HUES6 (cell line): ENCODE measurements around the gene USP17L20.
"Not testable (repeated sequence)": the region's sequence is repeated elsewhere in the genome, so short reads cannot be mapped to it uniquely, and the experiment has no call there.

Source experiments
- H3K27ac ChIP-seq: 2 replicates; pipeline ENCODE4 v1.7.0; 2013; ENCODE audit warnings: low read depth, mild to moderate bottlenecking, low read length, inconsistent platforms
- H3K27me3 ChIP-seq: 2 replicates; pipeline ENCODE4 v1.6.1; 2013; ENCODE audit warnings: low read length; ENCODE audit not compliant: control insufficient read depth, insufficient read depth
- H3K36me3 ChIP-seq: 2 replicates; pipeline ENCODE4 v1.6.1; 2013; ENCODE audit warnings: low read length; ENCODE audit not compliant: control insufficient read depth, insufficient read depth
- H3K4me1 ChIP-seq: 2 replicates; pipeline ENCODE4 v1.6.1; 2013; ENCODE audit warnings: low read length; ENCODE audit not compliant: control insufficient read depth, insufficient read depth
- H3K4me3 ChIP-seq: 2 replicates; pipeline ENCODE4 v1.5.1; 2013; ENCODE audit warnings: low read depth, low read length
- H3K9ac ChIP-seq: one replicate; pipeline ENCODE4 v1.6.1; 2013; ENCODE audit warnings: mild to moderate bottlenecking, low read length
- H3K9me3 ChIP-seq: 2 replicates; pipeline ENCODE4 v1.6.1; 2013; ENCODE audit warnings: low read depth, low read length; ENCODE audit not compliant: control insufficient read depth, insufficient read depth

Gene USP17L20, protein sequence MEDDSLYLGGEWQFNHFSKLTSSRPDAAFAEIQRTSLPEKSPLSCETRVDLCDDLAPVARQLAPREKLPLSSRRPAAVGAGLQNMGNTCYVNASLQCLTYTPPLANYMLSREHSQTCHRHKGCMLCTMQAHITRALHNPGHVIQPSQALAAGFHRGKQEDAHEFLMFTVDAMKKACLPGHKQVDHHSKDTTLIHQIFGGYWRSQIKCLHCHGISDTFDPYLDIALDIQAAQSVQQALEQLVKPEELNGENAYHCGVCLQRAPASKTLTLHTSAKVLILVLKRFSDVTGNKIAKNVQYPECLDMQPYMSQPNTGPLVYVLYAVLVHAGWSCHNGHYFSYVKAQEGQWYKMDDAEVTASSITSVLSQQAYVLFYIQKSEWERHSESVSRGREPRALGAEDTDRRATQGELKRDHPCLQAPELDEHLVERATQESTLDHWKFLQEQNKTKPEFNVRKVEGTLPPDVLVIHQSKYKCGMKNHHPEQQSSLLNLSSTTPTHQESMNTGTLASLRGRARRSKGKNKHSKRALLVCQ

DNA sequence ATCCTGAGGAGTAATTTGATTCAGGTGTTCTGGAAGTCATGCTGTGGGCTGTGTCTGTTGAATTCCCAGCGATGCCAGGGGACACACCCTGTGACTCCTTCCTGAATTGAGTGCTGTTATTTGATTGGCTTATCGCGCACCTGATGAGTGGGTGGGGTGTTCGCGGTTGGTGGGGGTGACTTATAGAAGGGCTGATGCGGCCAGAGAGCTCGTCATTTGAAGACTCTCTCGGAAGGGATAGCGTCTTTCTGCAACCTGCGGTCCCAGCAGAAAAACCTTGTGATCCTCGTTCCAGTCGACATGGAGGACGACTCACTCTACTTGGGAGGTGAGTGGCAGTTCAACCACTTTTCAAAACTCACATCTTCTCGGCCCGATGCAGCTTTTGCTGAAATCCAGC is at the start of gene USP17L20:
USP17L20 (plus strand) TSS at position 301 of the 400 bp plus-strand sequence; CDS start at position 301, 0 bp downstream.
- H3K9ac ChIP-seq, H3K9me3 ChIP-seq, H3K4me1 ChIP-seq, H3K4me3 ChIP-seq, H3K27me3 ChIP-seq, H3K27ac ChIP-seq, H3K36me3 ChIP-seq: not testable (repeated sequence)

DNA sequence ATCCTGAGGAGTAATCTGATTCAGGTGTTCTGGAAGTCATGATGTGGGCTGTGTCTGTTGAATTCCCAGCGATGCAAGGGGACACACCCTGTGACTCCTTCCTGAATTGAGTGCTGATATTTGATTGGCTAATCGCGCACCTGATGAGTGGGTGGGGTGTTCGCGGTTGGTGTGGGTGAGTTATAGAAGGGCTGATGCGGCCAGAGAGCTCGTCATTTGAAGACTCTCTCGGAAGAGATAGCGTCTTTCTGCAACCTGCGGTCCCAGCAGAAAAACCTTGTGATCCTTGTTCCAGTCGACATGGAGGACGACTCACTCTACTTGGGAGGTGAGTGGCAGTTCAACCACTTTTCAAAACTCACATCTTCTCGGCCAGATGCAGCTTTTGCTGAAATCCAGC is 47.6 kb upstream of the USP17L20 start, which contains the start of gene USP17L10:
USP17L10 (plus strand) TSS at position 301 of the 400 bp plus-strand sequence; CDS start at position 301, 0 bp downstream.
- not testable (repeated sequence) for H3K36me3 ChIP-seq, H3K9me3 ChIP-seq, H3K4me3 ChIP-seq, H3K27me3 ChIP-seq, H3K9ac ChIP-seq, H3K4me1 ChIP-seq, H3K27ac ChIP-seq

DNA sequence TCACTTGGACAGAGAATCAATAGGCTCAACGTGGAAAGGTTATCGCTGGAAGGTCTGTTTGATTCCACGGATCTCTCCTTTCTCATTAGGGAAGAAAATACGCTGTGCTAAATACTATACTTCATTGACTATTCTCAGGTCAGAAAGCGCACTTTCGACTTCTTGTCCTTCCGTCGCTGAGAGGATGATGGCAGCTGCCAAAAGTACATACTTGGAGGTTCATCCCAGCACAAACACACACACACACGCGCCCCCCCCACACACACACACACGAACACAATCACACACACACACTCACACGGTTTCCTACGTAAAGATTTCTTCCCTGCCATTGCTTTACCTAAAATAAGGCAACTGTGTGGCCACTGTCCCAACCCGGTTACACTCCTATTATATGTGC is 43.2 kb upstream of the USP17L20 start:
- H3K27ac ChIP-seq, H3K27me3 ChIP-seq, H3K36me3 ChIP-seq, H3K9me3 ChIP-seq, H3K4me1 ChIP-seq, H3K4me3 ChIP-seq, H3K9ac ChIP-seq: not testable (repeated sequence)

DNA sequence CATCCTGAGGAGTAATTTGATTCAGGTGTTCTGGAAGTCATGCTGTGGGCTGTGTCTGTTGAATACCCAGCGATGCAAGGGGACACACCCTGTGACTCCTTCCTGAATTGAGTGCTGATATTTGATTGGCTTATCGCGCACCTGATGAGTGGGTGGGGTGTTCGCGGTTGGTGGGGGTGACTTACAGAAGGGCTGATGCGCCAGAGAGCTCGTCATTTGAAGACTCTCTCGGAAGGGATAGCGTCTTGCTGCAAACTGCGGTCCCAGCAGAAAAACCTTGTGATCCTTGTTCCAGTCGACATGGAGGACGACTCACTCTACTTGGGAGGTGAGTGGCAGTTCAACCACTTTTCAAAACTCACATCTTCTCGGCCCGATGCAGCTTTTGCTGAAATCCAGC is 42.8 kb upstream of the USP17L20 start, which contains the start of gene USP17L11:
USP17L11 (plus strand) TSS at position 301 of the 400 bp plus-strand sequence; CDS start at position 301, 0 bp downstream.
- H3K36me3 ChIP-seq, H3K4me3 ChIP-seq, H3K9ac ChIP-seq, H3K9me3 ChIP-seq, H3K4me1 ChIP-seq, H3K27ac ChIP-seq, H3K27me3 ChIP-seq: not testable (repeated sequence)

DNA sequence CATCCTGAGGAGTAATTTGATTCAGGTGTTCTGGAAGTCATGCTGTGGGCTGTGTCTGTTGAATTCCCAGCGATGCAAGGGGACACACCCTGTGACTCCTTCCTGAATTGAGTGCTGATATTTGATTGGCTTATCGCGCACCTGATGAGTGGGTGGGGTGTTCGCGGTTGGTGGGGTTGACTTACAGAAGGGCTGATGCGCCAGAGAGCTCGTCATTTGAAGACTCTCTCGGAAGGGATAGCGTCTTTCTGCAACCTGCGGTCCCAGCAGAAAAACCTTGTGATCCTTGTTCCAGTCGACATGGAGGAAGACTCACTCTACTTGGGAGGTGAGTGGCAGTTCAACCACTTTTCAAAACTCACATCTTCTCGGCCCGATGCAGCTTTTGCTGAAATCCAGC is 38.1 kb upstream of the USP17L20 start, which contains the start of gene USP17L12:
USP17L12 (plus strand) TSS at position 301 of the 400 bp plus-strand sequence; CDS start at position 301, 0 bp downstream.
- H3K36me3 ChIP-seq, H3K4me3 ChIP-seq, H3K27ac ChIP-seq, H3K4me1 ChIP-seq, H3K9me3 ChIP-seq, H3K27me3 ChIP-seq, H3K9ac ChIP-seq: not testable (repeated sequence)

DNA sequence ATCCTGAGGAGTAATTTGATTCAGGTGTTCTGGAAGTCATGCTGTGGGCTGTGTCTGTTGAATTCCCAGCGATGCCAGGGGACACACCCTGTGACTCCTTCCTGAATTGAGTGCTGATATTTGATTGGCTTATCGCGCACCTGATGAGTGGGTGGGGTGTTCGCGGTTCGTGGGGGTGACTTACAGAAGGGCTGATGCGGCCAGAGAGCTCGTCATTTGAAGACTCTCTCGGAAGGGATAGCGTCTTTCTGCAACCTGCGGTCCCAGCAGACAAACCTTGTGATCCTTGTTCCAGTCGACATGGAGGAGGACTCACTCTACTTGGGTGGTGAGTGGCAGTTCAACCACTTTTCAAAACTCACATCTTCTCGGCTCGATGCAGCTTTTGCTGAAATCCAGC is 33.3 kb upstream of the USP17L20 start, which contains the start of gene USP17L13:
USP17L13 (plus strand) TSS at position 301 of the 400 bp plus-strand sequence; CDS start at position 301, 0 bp downstream.
- not testable (repeated sequence) for H3K4me1 ChIP-seq, H3K9me3 ChIP-seq, H3K4me3 ChIP-seq, H3K36me3 ChIP-seq, H3K27me3 ChIP-seq, H3K9ac ChIP-seq, H3K27ac ChIP-seq

DNA sequence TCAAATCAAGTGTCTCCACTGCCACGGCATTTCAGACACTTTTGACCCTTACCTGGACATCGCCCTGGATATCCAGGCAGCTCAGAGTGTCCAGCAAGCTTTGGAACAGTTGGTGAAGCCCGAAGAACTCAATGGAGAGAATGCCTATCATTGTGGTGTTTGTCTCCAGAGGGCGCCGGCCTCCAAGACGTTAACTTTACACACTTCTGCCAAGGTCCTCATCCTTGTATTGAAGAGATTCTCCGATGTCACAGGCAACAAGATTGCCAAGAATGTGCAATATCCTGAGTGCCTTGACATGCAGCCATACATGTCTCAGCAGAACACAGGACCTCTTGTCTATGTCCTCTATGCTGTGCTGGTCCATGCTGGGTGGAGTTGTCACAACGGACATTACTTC is 27.7 kb upstream of the USP17L20 start:
- H3K27me3 ChIP-seq, H3K9ac ChIP-seq, H3K4me1 ChIP-seq, H3K36me3 ChIP-seq, H3K27ac ChIP-seq, H3K4me3 ChIP-seq, H3K9me3 ChIP-seq: not testable (repeated sequence)

DNA sequence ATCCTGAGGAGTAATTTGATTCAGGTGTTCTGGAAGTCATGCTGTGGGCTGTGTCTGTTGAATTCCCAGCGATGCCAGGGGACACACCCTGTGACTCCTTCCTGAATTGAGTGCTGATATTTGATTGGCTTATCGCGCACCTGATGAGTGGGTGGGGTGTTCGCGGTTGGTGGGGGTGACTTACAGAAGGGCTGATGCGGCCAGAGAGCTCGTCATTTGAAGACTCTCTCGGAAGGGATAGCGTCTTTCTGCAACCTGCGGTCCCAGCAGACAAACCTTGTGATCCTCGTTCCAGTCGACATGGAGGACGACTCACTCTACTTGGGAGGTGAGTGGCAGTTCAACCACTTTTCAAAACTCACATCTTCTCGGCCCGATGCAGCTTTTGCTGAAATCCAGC is 23.8 kb upstream of the USP17L20 start, which contains the start of gene USP17L15:
USP17L15 (plus strand) TSS at position 301 of the 400 bp plus-strand sequence; CDS start at position 301, 0 bp downstream.
- not testable (repeated sequence) for H3K4me1 ChIP-seq

DNA sequence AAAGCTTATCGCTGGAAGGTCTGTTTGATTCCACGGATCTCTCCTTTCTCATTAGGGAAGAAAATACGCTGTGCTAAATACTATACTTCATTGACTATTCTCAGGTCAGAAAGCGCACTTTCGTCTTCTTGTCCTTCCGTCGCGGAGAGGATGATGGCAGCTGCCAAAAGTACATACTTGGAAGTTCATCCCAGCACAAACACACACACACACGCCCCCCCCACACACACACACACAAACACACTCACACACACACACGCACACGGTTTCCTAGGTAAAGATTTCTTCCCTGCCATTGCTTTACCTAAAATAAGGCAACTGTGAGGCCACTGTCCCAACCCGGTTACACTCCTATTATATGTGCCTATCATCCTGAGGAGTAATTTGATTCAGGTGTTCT is 19.5 kb upstream of the USP17L20 start:
- not testable (repeated sequence) for H3K4me3 ChIP-seq, H3K27me3 ChIP-seq, H3K9me3 ChIP-seq, H3K36me3 ChIP-seq, H3K27ac ChIP-seq, H3K9ac ChIP-seq, H3K4me1 ChIP-seq

More for the DNA sequence above, 23.8 kb upstream of the USP17L20 start, which contains the start of gene USP17L15:
- not testable (repeated sequence) for H3K27me3 ChIP-seq, H3K4me3 ChIP-seq, H3K27ac ChIP-seq, H3K36me3 ChIP-seq, H3K9ac ChIP-seq, H3K9me3 ChIP-seq

DNA sequence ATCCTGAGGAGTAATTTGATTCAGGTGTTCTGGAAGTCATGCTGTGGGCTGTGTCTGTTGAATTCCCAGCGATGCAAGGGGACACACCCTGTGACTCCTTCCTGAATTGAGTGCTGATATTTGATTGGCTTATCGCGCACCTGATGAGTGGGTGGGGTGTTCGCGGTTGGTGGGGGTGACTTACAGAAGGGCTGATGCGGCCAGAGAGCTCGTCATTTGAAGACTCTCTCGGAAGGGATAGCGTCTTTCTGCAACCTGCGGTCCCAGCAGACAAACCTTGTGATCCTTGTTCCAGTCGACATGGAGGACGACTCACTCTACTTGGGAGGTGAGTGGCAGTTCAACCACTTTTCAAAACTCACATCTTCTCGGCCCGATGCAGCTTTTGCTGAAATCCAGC is 14.3 kb upstream of the USP17L20 start, which contains the start of gene USP17L17:
USP17L17 (plus strand) TSS at position 301 of the 400 bp plus-strand sequence; CDS start at position 301, 0 bp downstream.
- not testable (repeated sequence) for H3K4me1 ChIP-seq, H3K9me3 ChIP-seq, H3K9ac ChIP-seq, H3K4me3 ChIP-seq, H3K36me3 ChIP-seq, H3K27me3 ChIP-seq, H3K27ac ChIP-seq

DNA sequence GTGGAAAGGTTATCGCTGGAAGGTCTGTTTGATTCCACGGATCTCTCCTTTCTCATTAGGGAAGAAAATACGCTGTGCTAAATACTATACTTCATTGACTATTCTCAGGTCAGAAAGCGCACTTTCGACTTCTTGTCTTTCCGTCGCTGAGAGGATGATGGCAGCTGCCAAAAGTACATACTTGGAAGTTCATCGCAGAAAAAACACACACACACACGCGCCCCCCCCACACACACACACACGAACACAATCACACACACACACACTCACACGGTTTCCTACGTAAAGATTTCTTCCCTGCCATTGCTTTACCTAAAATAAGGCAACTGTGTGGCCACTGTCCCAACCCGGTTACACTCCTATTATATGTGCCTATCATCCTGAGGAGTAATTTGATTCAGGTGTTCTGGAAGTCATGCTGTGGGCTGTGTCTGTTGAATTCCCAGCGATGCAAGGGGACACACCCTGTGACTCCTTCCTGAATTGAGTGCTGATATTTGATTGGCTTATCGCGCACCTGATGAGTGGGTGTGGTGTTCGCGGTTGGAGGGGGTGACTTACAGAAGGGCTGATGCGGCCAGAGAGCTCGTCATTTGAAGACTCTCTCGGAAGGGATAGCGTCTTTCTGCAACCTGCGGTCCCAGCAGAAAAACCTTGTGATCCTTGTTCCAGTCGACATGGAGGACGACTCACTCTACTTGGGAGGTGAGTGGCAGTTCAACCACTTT is 9.8 kb upstream of the USP17L20 start, which contains the start of gene USP17L18:
USP17L18 (plus strand) TSS at position 678 of the 728 bp plus-strand sequence; CDS start at position 678, 0 bp downstream.
- not testable (repeated sequence) for H3K27ac ChIP-seq, H3K9me3 ChIP-seq, H3K4me1 ChIP-seq, H3K9ac ChIP-seq, H3K36me3 ChIP-seq, H3K4me3 ChIP-seq, H3K27me3 ChIP-seq
